Retina (tissue), 1 donor: ENCODE data around the gene HAUS1.
A peak's percentile ranks its signal among the peaks of the same experiment; 100 is the strongest.
"Not testable (repeated sequence)": the region's sequence is repeated elsewhere in the genome, so short reads cannot be mapped to it uniquely, and the experiment has no call there.

ENCODE experiments used
- DNase-seq: peaks from one replicate; pipeline ENCODE4 v3.0.0-alpha.2; 2016

The HAUS1 gene

GRCh38 chr18:46104128-46104911, at the start of gene HAUS1:
Gene HAUS1 (plus strand): TSS chr18:46104385. CDS start chr18:46104412, 27 bp downstream.
- DNase-seq, result peak; percentile 94

- no peak for DNase-seq
Measured at GRCh38 chr18:46054956-46055837, 49.0 kb upstream of the HAUS1 start.

GRCh38 chr18:46055838-46056230, 48.4 kb upstream of the HAUS1 start:
- DNase-seq, result no peak

- no peak for DNase-seq
Measured at GRCh38 chr18:46060359-46060841, 43.8 kb upstream of the HAUS1 start.

GRCh38 chr18:46061387-46061786, 42.8 kb upstream of the HAUS1 start:
- DNase-seq, result no peak

- no peak for DNase-seq
Measured at GRCh38 chr18:46061796-46062195, 42.4 kb upstream of the HAUS1 start.

- DNase-seq, result no peak
Measured at GRCh38 chr18:46062781-46063180, 41.4 kb upstream of the HAUS1 start.

GRCh38 chr18:46067438-46068007, 36.7 kb upstream of the HAUS1 start:
- DNase-seq, result no peak

- DNase-seq, result no peak
Measured at GRCh38 chr18:46068763-46069162, 35.4 kb upstream of the HAUS1 start.

GRCh38 chr18:46069524-46069923, 34.7 kb upstream of the HAUS1 start:
- DNase-seq, result no peak

GRCh38 chr18:46070232-46070631, 34.0 kb upstream of the HAUS1 start:
- no peak for DNase-seq

- no peak for DNase-seq
Measured at GRCh38 chr18:46070815-46071652, 33.2 kb upstream of the HAUS1 start.

- peak; percentile 84 for DNase-seq
Measured at GRCh38 chr18:46071653-46072375, 32.4 kb upstream of the HAUS1 start, which contains the start of gene PSTPIP2. Gene PSTPIP2 (minus strand): TSS chr18:46072260. CDS start chr18:46072188, 72 bp downstream.

- DNase-seq, result no peak
Measured at GRCh38 chr18:46072376-46072867, 31.8 kb upstream of the HAUS1 start.

- peak; percentile 11 for DNase-seq
Measured at GRCh38 chr18:46072959-46073358, 31.2 kb upstream of the HAUS1 start.

- DNase-seq, result peak; percentile 81
Measured at GRCh38 chr18:46073474-46074331, 30.5 kb upstream of the HAUS1 start.

- DNase-seq, result no peak
Measured at GRCh38 chr18:46079336-46079735, 24.8 kb upstream of the HAUS1 start.

GRCh38 chr18:46080156-46080555, 24.0 kb upstream of the HAUS1 start:
- no peak for DNase-seq

- no peak for DNase-seq
Measured at GRCh38 chr18:46084431-46084830, 19.8 kb upstream of the HAUS1 start.

- not testable (repeated sequence) for DNase-seq
Measured at GRCh38 chr18:46088501-46088900, 15.7 kb upstream of the HAUS1 start.
